H1 (cell line): ENCODE data around the gene GGA2. TPM values are rescaled to one million over a fixed set of nuclear protein-coding genes. Genes with fewer than 3 reads are reported as not detected.
"Not testable (repeated sequence)": the region's sequence is repeated elsewhere in the genome, so short reads cannot be mapped to it uniquely, and the experiment has no call there.

ENCODE experiments used
- CTCF ChIA-PET: fragments of 300-600 bp; sonication (Branson Sonifier 250); formaldehyde crosslinking; loops from one replicate; lab custom pipeline; 2021; ENCODE audit not compliant: partially characterized antibody; lab: Charles Lee
- POLR2A ChIA-PET: fragments of 300-600 bp; sonication (Branson Sonifier 250); formaldehyde crosslinking; loops from one replicate; lab custom pipeline; 2021; ENCODE audit warnings: inconsistent platforms; ENCODE audit not compliant: partially characterized antibody; lab: Charles Lee
- DNase-seq, 2 experiments: peaks; one replicate each; pipeline versions ENCODE4 v3.0.0 to v3.0.0-alpha.2; 2010 to 2022; ENCODE audit warnings: low spot score in 2 of 2, low read depth in 1 of 2, mixed read lengths in 1 of 2
- FAIRE-seq: peaks from 2 replicates; lab custom pipeline; 2011; peaks lifted over from hg19 to GRCh38; lab: Jason Lieb, UNC
- H2AFZ ChIP-seq: 2 replicates; pipeline ENCODE4 v1.8.1; 2012; ENCODE audit warnings: low read length, inconsistent platforms
- H2AK5ac ChIP-seq: 2 replicates; pipeline ENCODE4 v1.6.1; 2013; ENCODE audit warnings: low read depth, low read length
- H2BK120ac ChIP-seq: replicated peaks from 2 replicates; pipeline ENCODE3; 2013; ENCODE audit warnings: low read depth, low read length, inconsistent platforms
- H2BK12ac ChIP-seq: 2 replicates; pipeline ENCODE4 v1.6.1; 2013; ENCODE audit warnings: low read depth, low read length
- H2BK15ac ChIP-seq: 2 replicates; pipeline ENCODE4 v1.6.1; 2013; ENCODE audit warnings: low read length
- H2BK20ac ChIP-seq: 2 replicates; pipeline ENCODE4 v1.6.1; 2013; ENCODE audit warnings: low read length
- H2BK5ac ChIP-seq: 2 replicates; pipeline ENCODE4 v1.6.1; 2013; ENCODE audit warnings: low read depth, low read length
- H3K14ac ChIP-seq: 2 replicates; pipeline ENCODE4 v1.6.1; 2013; ENCODE audit warnings: inconsistent platforms; ENCODE audit not compliant: insufficient read length
- H3K18ac ChIP-seq: 2 replicates; pipeline ENCODE4 v1.6.1; 2013; ENCODE audit warnings: low read length; ENCODE audit errors: extremely low read depth
- H3K23ac ChIP-seq: 2 replicates; pipeline ENCODE4 v1.6.1; 2013; ENCODE audit warnings: inconsistent platforms; ENCODE audit not compliant: insufficient read length
- H3K23me2 ChIP-seq: 2 replicates; pipeline ENCODE4 v1.6.1; 2013; ENCODE audit warnings: low read depth, low read length
- H3K27ac ChIP-seq: 2 replicates; pipeline ENCODE4 v1.6.1; 2011; ENCODE audit warnings: low read depth, low read length, inconsistent platforms
- H3K27me3 ChIP-seq, 4 experiments: replicated peaks in 1 of 4; 1 replicate in 1 of 4; 2 replicates in 3 of 4; pipeline versions ENCODE4 v1.6.1 to v1.8.1; 2011 to 2013; ENCODE audit warnings: low read length in 3 of 4, mild to moderate bottlenecking in 3 of 4, inconsistent platforms in 2 of 4, mixed read lengths in 2 of 4, moderate library complexity in 1 of 4; ENCODE audit not compliant: control insufficient read depth in 3 of 4, insufficient read depth in 3 of 4; ENCODE audit errors: extremely low read depth in 1 of 4
- H3K36me3 ChIP-seq, 4 experiments: 2 replicates each; pipeline versions ENCODE4 v1.6.1 to v1.8.1; 2011 to 2013; ENCODE audit warnings: mild to moderate bottlenecking in 4 of 4, low read length in 3 of 4, moderate library complexity in 2 of 4, control low read depth in 1 of 4, inconsistent platforms in 1 of 4; ENCODE audit not compliant: insufficient read depth in 4 of 4, control insufficient read depth in 2 of 4
- H3K4ac ChIP-seq: replicated peaks from 2 replicates; pipeline ENCODE3; 2013; ENCODE audit warnings: low read length, low read depth, mixed read lengths, inconsistent platforms; ENCODE audit not compliant: insufficient read length
- H3K4me1 ChIP-seq, 4 experiments: replicated peaks in 1 of 4; 1 replicate in 1 of 4; 2 replicates in 3 of 4; pipeline versions ENCODE4 v1.6.1 to v1.8.1; 2011 to 2013; ENCODE audit warnings: low read length in 3 of 4, inconsistent platforms in 2 of 4, mixed read lengths in 1 of 4; ENCODE audit not compliant: insufficient read depth in 4 of 4, control insufficient read depth in 3 of 4
- H3K4me2 ChIP-seq, 2 experiments: 2 replicates each; pipeline versions ENCODE4 v1.6.1 to v1.8.1; 2011 to 2013; ENCODE audit warnings: low read depth in 2 of 2, low read length in 2 of 2, control low read depth in 1 of 2, inconsistent platforms in 1 of 2, mild to moderate bottlenecking in 1 of 2; ENCODE audit not compliant: insufficient read depth in 1 of 2
- H3K4me3 ChIP-seq, 4 experiments: fragments of 200-600, 300-600 bp in 1 of 4; sonication (generic), shearing (Covaris generic), sonication (Bioruptor Twin) in 1 of 4; 2 replicates each; pipeline versions ENCODE4 v1.5.1 to v1.8.1; 2011 to 2016; ENCODE audit warnings: low read length in 4 of 4, low read depth in 3 of 4, control low read depth in 2 of 4, inconsistent platforms in 2 of 4, mild to moderate bottlenecking in 2 of 4, mixed read lengths in 1 of 4, moderate library complexity in 1 of 4; ENCODE audit not compliant: insufficient read depth in 2 of 4; ENCODE audit errors: extremely low read depth in 1 of 4
- H3K56ac ChIP-seq: replicated peaks from 2 replicates; pipeline ENCODE3; 2013; ENCODE audit warnings: low read depth, mild to moderate bottlenecking, mixed read lengths, low read length, inconsistent platforms; ENCODE audit not compliant: insufficient read length
- H3K79me1 ChIP-seq: 2 replicates; pipeline ENCODE4 v1.6.1; 2013; ENCODE audit warnings: low read depth, low read length, control low read depth
- H3K79me2 ChIP-seq, 2 experiments: 2 replicates each; pipeline versions ENCODE4 v1.6.1 to v1.8.1; 2012 to 2013; ENCODE audit warnings: low read length in 2 of 2, mild to moderate bottlenecking in 2 of 2, inconsistent platforms in 1 of 2; ENCODE audit not compliant: insufficient read depth in 2 of 2, control insufficient read depth in 1 of 2
- H3K9ac ChIP-seq, 4 experiments: replicated peaks in 1 of 4; 1 replicate in 1 of 4; 2 replicates in 3 of 4; pipeline versions ENCODE4 v1.6.1 to v1.8.1; 2011 to 2013; ENCODE audit warnings: low read depth in 3 of 4, low read length in 3 of 4, control low read depth in 2 of 4, mild to moderate bottlenecking in 2 of 4, moderate library complexity in 2 of 4, inconsistent platforms in 1 of 4; ENCODE audit errors: extremely low read depth in 1 of 4
- H3K9me3 ChIP-seq, 2 experiments: 2 replicates each; pipeline versions ENCODE4 v1.6.1 to v1.8.1; 2012 to 2013; ENCODE audit warnings: mild to moderate bottlenecking in 2 of 2, moderate library complexity in 2 of 2, control low read depth in 1 of 2, inconsistent platforms in 1 of 2, low read depth in 1 of 2, low read length in 1 of 2, mixed read lengths in 1 of 2; ENCODE audit not compliant: insufficient read depth in 2 of 2
- H4K20me1 ChIP-seq, 2 experiments: replicated peaks in 1 of 2; 2 replicates each; pipeline versions ENCODE3 to v1.8.1; 2011 to 2013; ENCODE audit warnings: inconsistent platforms in 2 of 2, low read length in 2 of 2, mild to moderate bottlenecking in 1 of 2; ENCODE audit not compliant: insufficient read depth in 2 of 2, control insufficient read depth in 1 of 2
- H4K5ac ChIP-seq: 2 replicates; pipeline ENCODE4 v1.6.1; 2013; ENCODE audit warnings: low read length, low read depth, mixed read lengths, inconsistent platforms; ENCODE audit not compliant: insufficient read length
- H4K8ac ChIP-seq: 2 replicates; pipeline ENCODE4 v1.8.0; 2013; ENCODE audit warnings: mild to moderate bottlenecking, moderate library complexity, low read length, inconsistent platforms; ENCODE audit not compliant: insufficient read depth; ENCODE audit errors: extremely low read depth
- H4K91ac ChIP-seq: replicated peaks from 2 replicates; pipeline ENCODE3; 2013; ENCODE audit warnings: low read length, mixed read lengths, inconsistent platforms; ENCODE audit not compliant: insufficient read length
- HDAC2 ChIP-seq, 2 experiments: fragments of 300-600 bp in 1 of 2; sonication (generic) in 1 of 2; IDR thresholded peaks; 2 replicates each; pipeline ENCODE4 v1.6.1; 2011 to 2012; ENCODE audit warnings: low read depth in 2 of 2, low read length in 2 of 2, mild to moderate bottlenecking in 2 of 2, moderate library complexity in 2 of 2, borderline replicate concordance in 1 of 2, inconsistent platforms in 1 of 2
- WGBS, 2 experiments: shearing (Covaris generic) in 1 of 2; methylation state at CpG; one replicate each; pipeline versions ENCODE4 v1.1.6 to v1.1.7; 2013 to 2015; ENCODE audit warnings: low lambda C conversion rate in 2 of 2, mixed read lengths in 2 of 2, inconsistent platforms in 1 of 2, low coverage in 1 of 2, missing lambda C conversion rate in 1 of 2; ENCODE audit not compliant: insufficient replicate concordance in 2 of 2, insufficient coverage in 1 of 2, insufficient read length in 1 of 2; ENCODE audit errors: extremely low coverage in 1 of 2, missing lambda C conversion rate in 1 of 2; 5-methylcytosine and 5-hydroxymethylcytosine counted together
- polyA plus RNA-seq, 7 experiments: library from polyadenylated mRNA; depleted of rRNA in 3 of 7; stranded (reverse) in 5 of 7; unstranded in 2 of 7; fragments of >200 nt in 5 of 7; fragments of 200-250 nt in 2 of 7; gene quantifications; 1 replicate in 5 of 7; 2 replicates in 1 of 7; 4 replicates in 1 of 7; pipeline versions ENCODE4 v1.2.1 to v1.2.3, GENCODE V29; 2011 to 2013; ENCODE audit warnings: missing spikeins in 2 of 7, mixed read lengths in 2 of 7
- total RNA-seq: library from RNA; stranded (reverse); fragmentation: NEBNext Ultra II Directional; extraction: Animal tissue kit (Norgen Biotek cat#: 25700); gene quantifications from 2 replicates; pipeline ENCODE4 v1.2.1, GENCODE V29; 2021

The GGA2 gene
- total and polyA plus RNA-seq, 2 of the 8 experiments (the other 6 are each of a cell fraction or from before 2014, with no cell fraction given) = 65.8 to 114 TPM

DNA sequence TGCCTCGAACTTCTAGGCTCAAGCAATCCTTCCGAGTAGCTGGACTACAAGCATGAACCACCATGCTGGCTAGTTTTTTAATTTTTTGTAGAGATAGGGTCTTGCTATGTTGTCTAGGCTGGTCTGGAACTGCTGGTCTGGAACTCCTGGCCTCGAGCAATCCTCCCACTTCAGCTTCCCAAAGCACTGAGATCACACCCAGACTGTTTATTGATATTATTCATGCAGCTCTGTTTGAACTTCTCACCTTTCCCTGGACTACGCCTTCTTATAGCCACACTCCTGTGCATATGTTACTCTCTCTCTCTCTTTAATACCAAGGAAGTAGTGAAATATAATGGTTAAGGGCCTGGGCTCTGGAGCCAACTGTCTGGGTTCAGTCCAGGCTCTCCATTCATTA lies 61.9 kb downstream of the GGA2 start (continued):
- no peak for TF ChIP-seq HDAC2 (IDR thresholded peaks at IDR 0.05; ENCODE audit: borderline replicate concordance in 1 of 2, low read depth in 2 of 2, low read length in 2 of 2)
- TF ChIP-seq, all 59 proteins: peak for 0

DNA sequence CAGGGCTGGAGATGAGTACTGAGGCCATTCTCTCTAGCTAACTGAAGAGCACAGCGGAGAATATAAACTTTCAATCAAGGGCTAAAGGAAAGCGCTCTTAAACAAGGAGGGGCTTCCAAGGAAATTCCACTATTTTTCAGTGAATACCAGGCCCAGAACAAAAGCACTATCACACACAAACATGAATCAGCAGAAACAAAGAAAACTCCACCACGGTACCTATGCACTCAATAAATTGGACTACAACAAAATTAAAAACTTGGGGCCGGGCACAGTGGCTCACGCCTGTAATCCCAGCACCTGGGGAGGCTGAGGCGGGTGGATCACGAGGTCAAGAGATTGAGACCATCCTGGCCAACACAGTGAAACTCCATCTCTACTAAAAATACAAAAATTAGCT lies 72.8 kb downstream of the GGA2 start:
- H3K9ac ChIP-seq, H3K23ac ChIP-seq, H2BK12ac ChIP-seq, H3K9me3 ChIP-seq, H2BK15ac ChIP-seq, H3K79me2 ChIP-seq, H2BK120ac ChIP-seq, H3K14ac ChIP-seq, H4K91ac ChIP-seq, H3K4me2 ChIP-seq, H3K79me1 ChIP-seq, H3K27me3 ChIP-seq, POLR2A ChIA-PET, FAIRE-seq, H2BK20ac ChIP-seq, H2AK5ac ChIP-seq, H3K56ac ChIP-seq, H3K23me2 ChIP-seq, H3K4ac ChIP-seq, H3K27ac ChIP-seq, H4K20me1 ChIP-seq, H2BK5ac ChIP-seq, H3K18ac ChIP-seq, DNase-seq, H2AFZ ChIP-seq, H4K5ac ChIP-seq, H3K4me3 ChIP-seq, H4K8ac ChIP-seq, H3K4me1 ChIP-seq: not testable (repeated sequence)
- CTCF ChIA-PET = interaction anchor here (0.5 to 6.2 kb wide), 11 partner anchors 10 to 366 kb away, joined by 3 to 178 read pairs (median 10); partner anchors contain the start of genes COG7 and SCNN1G
- peaks cover 2 to 23% (median 12%) of the 10 kb centered on the region in 4 experiments; a peak in 6 of 8 replicates for H3K36me3 ChIP-seq
- WGBS, 2 experiments = 88% methylated on average over 7 of the region's 7 CpGs; no CpG with 5 or more reads in 1 of the 2 experiments
